ENCODE measurements around the gene PRPF8. TPM values are rescaled to one million over a fixed set of nuclear protein-coding genes. Genes with fewer than 3 reads are reported as not detected.

The PRPF8 gene
- total and polyA plus RNA-seq, 2 experiments from 2014 or later: 178 to 246 TPM

DNA sequence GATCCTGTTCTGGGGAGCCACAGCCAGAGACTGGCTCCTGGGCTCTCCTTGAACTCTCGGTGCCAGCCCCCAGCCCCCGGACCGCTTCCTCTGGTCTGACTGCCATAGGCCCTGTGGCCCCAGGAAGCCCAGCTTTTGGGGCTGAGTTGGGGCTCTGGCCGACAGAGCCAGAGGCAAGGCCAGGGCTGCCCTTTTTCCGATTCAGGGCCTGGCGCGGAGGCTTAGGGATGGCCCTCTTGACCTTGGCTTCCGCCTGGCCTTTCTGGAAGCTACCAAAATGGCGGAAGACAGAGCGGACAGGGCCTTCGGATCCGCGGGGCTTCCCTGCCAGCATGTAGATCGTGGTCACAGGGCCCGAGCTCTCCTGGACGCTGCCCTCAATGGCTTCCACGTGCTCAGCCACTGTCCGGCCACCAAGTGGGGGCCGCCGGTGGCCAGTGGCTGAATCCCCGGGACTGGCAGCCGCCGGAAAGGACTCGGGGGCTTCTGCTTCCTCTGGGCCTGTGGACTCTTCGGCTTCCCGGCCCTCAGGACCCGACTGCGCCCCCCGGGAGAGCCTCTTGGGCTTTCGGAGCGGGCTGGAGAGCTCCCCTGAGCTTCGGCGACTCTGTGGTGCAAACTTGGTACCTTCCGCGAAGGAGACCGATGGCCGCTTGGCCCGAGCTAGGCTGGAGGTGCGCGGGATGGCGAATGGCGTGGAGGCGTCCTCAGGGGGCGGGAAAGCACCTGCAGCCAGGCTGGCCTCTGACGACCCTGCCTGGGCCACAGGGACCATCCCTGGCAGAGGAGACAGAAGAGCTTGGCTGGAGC lies 49.6 kb downstream of the PRPF8 start:
- Histone ChIP-seq H3K79me2 (replicated peaks; ENCODE audit: insufficient read depth) (no peaks in the 10 kb centered on the region), H3K36me3 (ENCODE audit: insufficient read depth) (no peaks in the 10 kb centered on the region), H3K9me2 (ENCODE audit: insufficient read depth) (no peaks in the 10 kb centered on the region), H3K4me3 (no peak overlapping the region), H2AFZ (no peak overlapping the region), H3K4me2 (no peak overlapping the region), H4K20me1 (replicated peaks; ENCODE audit: insufficient read depth) (no peaks in the 10 kb centered on the region), H3K27me3 (ENCODE audit: insufficient read depth) (no peaks in the 10 kb centered on the region), H3F3A (replicated peaks; ENCODE audit: low read depth) (0 out of 2 replicates have a peak, but pooled peaks cover 7% of the 10 kb centered on the region), H3K27ac (ENCODE audit: low read depth) (no peak overlapping the region), H3K4me1 (ENCODE audit: insufficient read depth) (peaks cover 3% of the 10 kb centered on the region; the same call in 1 of the 2 replicates)
- H3K4me1 Mint-ChIP-seq: peaks cover 15% of the 10 kb centered on the region
- no peak overlapping the region for H3K27ac Mint-ChIP-seq
- H3K4me3 Mint-ChIP-seq: no peak overlapping the region
- DNase-seq (ENCODE audit: low spot score) (no peak), ATAC-seq (no peak)
- TF ChIP-seq EZH2phosphoT487 (IDR thresholded peaks at IDR 0.05; ENCODE audit: unreplicated experiment): no peak
- peaks cover 8% of the 10 kb centered on the region for H3K27me3 Mint-ChIP-seq (ENCODE audit: insufficient read depth, low read depth, poor library complexity)
- H3K36me3 Mint-ChIP-seq (ENCODE audit: low read depth): peaks cover 2% of the 10 kb centered on the region; the same call in 1 of the 3 replicates
- peaks cover 2% of the 10 kb centered on the region; the same call in 2 of the 3 replicates for H3K9me3 Mint-ChIP-seq

DNA sequence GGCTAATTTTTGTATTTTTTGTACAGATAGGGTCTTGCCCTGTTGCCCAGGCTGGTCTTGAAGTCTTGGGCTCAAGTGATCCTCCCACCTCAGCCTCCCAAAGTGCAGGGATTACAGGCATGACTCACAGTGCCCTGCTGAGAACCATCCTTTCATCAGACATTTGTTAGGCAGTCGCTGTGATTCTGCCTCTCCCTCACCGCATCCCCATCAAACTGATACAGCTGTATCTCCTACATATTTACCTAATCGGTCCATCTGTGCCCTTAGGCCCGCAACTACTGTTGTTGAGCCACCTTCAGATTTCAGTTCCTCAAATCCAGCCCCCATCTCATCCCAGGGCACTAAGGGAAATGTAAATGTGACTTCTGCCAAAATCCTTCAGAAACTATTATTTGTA lies 54.0 kb downstream of the PRPF8 start:
- Histone ChIP-seq H3K27me3 (ENCODE audit: insufficient read depth) (peaks cover 8% of the 10 kb centered on the region; the same call in 1 of the 2 replicates), H3K9me2 (ENCODE audit: insufficient read depth) (no peaks in the 10 kb centered on the region), H3K27ac (ENCODE audit: low read depth) (no peak overlapping the region), H2AFZ (no peak overlapping the region), H3K79me2 (replicated peaks; ENCODE audit: insufficient read depth) (no peaks in the 10 kb centered on the region), H3K4me3 (no peak overlapping the region), H4K20me1 (replicated peaks; ENCODE audit: insufficient read depth) (no peaks in the 10 kb centered on the region), H3F3A (replicated peaks; ENCODE audit: low read depth) (0 out of 2 replicates have a peak, but pooled peaks cover 13% of the 10 kb centered on the region), H3K4me2 (no peak overlapping the region), H3K36me3 (ENCODE audit: insufficient read depth) (no peaks in the 10 kb centered on the region), H3K4me1 (ENCODE audit: insufficient read depth) (no peaks in the 10 kb centered on the region; the same call in 1 of the 2 replicates)
- no peaks in the 10 kb centered on the region; the same call in 2 of the 3 replicates for H3K36me3 Mint-ChIP-seq (ENCODE audit: low read depth)
- peaks cover 19% of the 10 kb centered on the region for H3K4me1 Mint-ChIP-seq
- peak overlapping the region; percentile 31; the same call in 2 of the 3 replicates for H3K4me3 Mint-ChIP-seq
- peaks cover 2% of the 10 kb centered on the region; the same call in 2 of the 3 replicates for H3K9me3 Mint-ChIP-seq
- peaks cover 19% of the 10 kb centered on the region for H3K27me3 Mint-ChIP-seq (ENCODE audit: insufficient read depth, low read depth, poor library complexity)
- DNase-seq (ENCODE audit: low spot score) (no peak), ATAC-seq (no peak)
- TF ChIP-seq, protein P1, sequence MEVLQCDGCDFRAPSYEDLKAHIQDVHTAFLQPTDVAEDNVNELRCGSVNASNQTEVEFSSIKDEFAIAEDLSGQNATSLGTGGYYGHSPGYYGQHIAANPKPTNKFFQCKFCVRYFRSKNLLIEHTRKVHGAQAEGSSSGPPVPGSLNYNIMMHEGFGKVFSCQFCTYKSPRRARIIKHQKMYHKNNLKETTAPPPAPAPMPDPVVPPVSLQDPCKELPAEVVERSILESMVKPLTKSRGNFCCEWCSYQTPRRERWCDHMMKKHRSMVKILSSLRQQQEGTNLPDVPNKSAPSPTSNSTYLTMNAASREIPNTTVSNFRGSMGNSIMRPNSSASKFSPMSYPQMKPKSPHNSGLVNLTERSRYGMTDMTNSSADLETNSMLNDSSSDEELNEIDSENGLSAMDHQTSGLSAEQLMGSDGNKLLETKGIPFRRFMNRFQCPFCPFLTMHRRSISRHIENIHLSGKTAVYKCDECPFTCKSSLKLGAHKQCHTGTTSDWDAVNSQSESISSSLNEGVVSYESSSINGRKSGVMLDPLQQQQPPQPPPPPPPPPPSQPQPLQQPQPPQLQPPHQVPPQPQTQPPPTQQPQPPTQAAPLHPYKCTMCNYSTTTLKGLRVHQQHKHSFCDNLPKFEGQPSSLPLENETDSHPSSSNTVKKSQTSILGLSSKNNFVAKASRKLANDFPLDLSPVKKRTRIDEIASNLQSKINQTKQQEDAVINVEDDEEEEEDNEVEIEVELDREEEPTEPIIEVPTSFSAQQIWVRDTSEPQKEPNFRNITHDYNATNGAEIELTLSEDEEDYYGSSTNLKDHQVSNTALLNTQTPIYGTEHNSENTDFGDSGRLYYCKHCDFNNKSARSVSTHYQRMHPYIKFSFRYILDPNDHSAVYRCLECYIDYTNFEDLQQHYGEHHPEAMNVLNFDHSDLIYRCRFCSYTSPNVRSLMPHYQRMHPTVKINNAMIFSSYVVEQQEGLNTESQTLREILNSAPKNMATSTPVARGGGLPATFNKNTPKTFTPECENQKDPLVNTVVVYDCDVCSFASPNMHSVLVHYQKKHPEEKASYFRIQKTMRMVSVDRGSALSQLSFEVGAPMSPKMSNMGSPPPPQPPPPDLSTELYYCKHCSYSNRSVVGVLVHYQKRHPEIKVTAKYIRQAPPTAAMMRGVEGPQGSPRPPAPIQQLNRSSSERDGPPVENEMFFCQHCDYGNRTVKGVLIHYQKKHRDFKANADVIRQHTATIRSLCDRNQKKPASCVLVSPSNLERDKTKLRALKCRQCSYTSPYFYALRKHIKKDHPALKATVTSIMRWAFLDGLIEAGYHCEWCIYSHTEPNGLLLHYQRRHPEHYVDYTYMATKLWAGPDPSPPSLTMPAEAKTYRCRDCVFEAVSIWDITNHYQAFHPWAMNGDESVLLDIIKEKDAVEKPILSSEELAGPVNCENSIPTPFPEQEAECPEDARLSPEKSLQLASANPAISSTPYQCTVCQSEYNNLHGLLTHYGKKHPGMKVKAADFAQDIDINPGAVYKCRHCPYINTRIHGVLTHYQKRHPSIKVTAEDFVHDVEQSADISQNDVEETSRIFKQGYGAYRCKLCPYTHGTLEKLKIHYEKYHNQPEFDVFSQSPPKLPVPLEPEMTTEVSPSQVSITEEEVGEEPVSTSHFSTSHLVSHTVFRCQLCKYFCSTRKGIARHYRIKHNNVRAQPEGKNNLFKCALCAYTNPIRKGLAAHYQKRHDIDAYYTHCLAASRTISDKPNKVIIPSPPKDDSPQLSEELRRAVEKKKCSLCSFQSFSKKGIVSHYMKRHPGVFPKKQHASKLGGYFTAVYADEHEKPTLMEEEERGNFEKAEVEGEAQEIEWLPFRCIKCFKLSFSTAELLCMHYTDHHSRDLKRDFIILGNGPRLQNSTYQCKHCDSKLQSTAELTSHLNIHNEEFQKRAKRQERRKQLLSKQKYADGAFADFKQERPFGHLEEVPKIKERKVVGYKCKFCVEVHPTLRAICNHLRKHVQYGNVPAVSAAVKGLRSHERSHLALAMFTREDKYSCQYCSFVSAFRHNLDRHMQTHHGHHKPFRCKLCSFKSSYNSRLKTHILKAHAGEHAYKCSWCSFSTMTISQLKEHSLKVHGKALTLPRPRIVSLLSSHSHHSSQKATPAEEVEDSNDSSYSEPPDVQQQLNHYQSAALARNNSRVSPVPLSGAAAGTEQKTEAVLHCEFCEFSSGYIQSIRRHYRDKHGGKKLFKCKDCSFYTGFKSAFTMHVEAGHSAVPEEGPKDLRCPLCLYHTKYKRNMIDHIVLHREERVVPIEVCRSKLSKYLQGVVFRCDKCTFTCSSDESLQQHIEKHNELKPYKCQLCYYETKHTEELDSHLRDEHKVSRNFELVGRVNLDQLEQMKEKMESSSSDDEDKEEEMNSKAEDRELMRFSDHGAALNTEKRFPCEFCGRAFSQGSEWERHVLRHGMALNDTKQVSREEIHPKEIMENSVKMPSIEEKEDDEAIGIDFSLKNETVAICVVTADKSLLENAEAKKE (CRISPR knock-in tag; IDR thresholded peaks at IDR 0.05): no peak
- TF ChIP-seq, protein P2, sequence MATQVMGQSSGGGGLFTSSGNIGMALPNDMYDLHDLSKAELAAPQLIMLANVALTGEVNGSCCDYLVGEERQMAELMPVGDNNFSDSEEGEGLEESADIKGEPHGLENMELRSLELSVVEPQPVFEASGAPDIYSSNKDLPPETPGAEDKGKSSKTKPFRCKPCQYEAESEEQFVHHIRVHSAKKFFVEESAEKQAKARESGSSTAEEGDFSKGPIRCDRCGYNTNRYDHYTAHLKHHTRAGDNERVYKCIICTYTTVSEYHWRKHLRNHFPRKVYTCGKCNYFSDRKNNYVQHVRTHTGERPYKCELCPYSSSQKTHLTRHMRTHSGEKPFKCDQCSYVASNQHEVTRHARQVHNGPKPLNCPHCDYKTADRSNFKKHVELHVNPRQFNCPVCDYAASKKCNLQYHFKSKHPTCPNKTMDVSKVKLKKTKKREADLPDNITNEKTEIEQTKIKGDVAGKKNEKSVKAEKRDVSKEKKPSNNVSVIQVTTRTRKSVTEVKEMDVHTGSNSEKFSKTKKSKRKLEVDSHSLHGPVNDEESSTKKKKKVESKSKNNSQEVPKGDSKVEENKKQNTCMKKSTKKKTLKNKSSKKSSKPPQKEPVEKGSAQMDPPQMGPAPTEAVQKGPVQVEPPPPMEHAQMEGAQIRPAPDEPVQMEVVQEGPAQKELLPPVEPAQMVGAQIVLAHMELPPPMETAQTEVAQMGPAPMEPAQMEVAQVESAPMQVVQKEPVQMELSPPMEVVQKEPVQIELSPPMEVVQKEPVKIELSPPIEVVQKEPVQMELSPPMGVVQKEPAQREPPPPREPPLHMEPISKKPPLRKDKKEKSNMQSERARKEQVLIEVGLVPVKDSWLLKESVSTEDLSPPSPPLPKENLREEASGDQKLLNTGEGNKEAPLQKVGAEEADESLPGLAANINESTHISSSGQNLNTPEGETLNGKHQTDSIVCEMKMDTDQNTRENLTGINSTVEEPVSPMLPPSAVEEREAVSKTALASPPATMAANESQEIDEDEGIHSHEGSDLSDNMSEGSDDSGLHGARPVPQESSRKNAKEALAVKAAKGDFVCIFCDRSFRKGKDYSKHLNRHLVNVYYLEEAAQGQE (IDR thresholded peaks at IDR 0.05; ENCODE audit: unreplicated experiment): no peak
- TF ChIP-seq, protein P3, sequence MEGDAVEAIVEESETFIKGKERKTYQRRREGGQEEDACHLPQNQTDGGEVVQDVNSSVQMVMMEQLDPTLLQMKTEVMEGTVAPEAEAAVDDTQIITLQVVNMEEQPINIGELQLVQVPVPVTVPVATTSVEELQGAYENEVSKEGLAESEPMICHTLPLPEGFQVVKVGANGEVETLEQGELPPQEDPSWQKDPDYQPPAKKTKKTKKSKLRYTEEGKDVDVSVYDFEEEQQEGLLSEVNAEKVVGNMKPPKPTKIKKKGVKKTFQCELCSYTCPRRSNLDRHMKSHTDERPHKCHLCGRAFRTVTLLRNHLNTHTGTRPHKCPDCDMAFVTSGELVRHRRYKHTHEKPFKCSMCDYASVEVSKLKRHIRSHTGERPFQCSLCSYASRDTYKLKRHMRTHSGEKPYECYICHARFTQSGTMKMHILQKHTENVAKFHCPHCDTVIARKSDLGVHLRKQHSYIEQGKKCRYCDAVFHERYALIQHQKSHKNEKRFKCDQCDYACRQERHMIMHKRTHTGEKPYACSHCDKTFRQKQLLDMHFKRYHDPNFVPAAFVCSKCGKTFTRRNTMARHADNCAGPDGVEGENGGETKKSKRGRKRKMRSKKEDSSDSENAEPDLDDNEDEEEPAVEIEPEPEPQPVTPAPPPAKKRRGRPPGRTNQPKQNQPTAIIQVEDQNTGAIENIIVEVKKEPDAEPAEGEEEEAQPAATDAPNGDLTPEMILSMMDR (conservative IDR thresholded peaks at IDR 0.05; ENCODE audit: low read depth in 2 of 2): no peak
- no peak for TF ChIP-seq ZNF114 (CRISPR knock-in tag; IDR thresholded peaks at IDR 0.05)
- no peak overlapping the region for H3K27ac Mint-ChIP-seq
